COLO668 (cell line): ENCODE measurements around the gene MACF1.

ENCODE experiments used
- DNase-seq: peaks from one replicate; lab custom pipeline; 2025; ENCODE audit not compliant: unreplicated experiment; lab: John Stamatoyannopoulos, UW

MACF1 gene

GRCh38 chr1:39213511-39214002 lies 9.1 kb downstream of the MACF1 start:
- no peak for DNase-seq

- no peak for DNase-seq
These were observed 9.7 kb downstream of the MACF1 start for GRCh38 chr1:39214021-39214713.

- no peak for DNase-seq
These were observed 10.2 kb downstream of the MACF1 start for GRCh38 chr1:39214714-39214997.

- DNase-seq, result no peak
These were observed 10.7 kb downstream of the MACF1 start for GRCh38 chr1:39214998-39215873.

GRCh38 chr1:39216771-39217170 lies 12.3 kb downstream of the MACF1 start:
- DNase-seq, result no peak

GRCh38 chr1:39220891-39221870 lies 16.7 kb downstream of the MACF1 start:
- DNase-seq, result no peak

- DNase-seq, result no peak
These were observed 19.9 kb downstream of the MACF1 start for GRCh38 chr1:39224295-39224829.

- no peak for DNase-seq
These were observed 22.3 kb downstream of the MACF1 start for GRCh38 chr1:39226836-39227235.

- no peak for DNase-seq
These were observed 23.8 kb downstream of the MACF1 start for GRCh38 chr1:39228252-39228651.

- DNase-seq, result no peak
These were observed 25.0 kb downstream of the MACF1 start for GRCh38 chr1:39229504-39229903.

GRCh38 chr1:39230261-39231190 lies 26.0 kb downstream of the MACF1 start:
- no peak for DNase-seq

- no peak for DNase-seq
These were observed 32.5 kb downstream of the MACF1 start for GRCh38 chr1:39236971-39237370.

GRCh38 chr1:39238476-39238875 lies 34.0 kb downstream of the MACF1 start:
- no peak for DNase-seq

- no peak for DNase-seq
These were observed 35.5 kb downstream of the MACF1 start for GRCh38 chr1:39239968-39240367.

GRCh38 chr1:39243302-39243701 lies 38.8 kb downstream of the MACF1 start:
- DNase-seq, result no peak

- DNase-seq, result no peak
These were observed 46.2 kb downstream of the MACF1 start for GRCh38 chr1:39250460-39251240.

- no peak for DNase-seq
These were observed 50.7 kb downstream of the MACF1 start for GRCh38 chr1:39255222-39255621.

GRCh38 chr1:39258146-39258924 lies 53.8 kb downstream of the MACF1 start:
- DNase-seq, result peak; percentile 74
